Right ventricle myocardium inferior (tissue), 1 donor: ENCODE measurements around the gene DNAJC7. TPM values are rescaled to one million over a fixed set of nuclear protein-coding genes. Genes with fewer than 3 reads are reported as not detected.
A peak's percentile ranks its signal among the peaks of the same experiment; 100 is the strongest.
"Not testable (repeated sequence)": the region's sequence is repeated elsewhere in the genome, so short reads cannot be mapped to it uniquely, and the experiment has no call there.

ENCODE experiments used
- ATAC-seq: fragments of 200-7000 bp; cut with Tn5 transposase; one replicate; pipeline ENCODE4 v1.9.1; 2020; ENCODE audit warnings: mild to moderate bottlenecking, moderate library complexity
- DNase-seq: peaks from one replicate; pipeline ENCODE4 v3.0.0; 2021; ENCODE audit errors: missing footprints
- intact Hi-C: fragments of 100-400 bp; cut with DNase I; formaldehyde crosslinking; loops from one replicate; pipeline ENCODE4 v1.11.0; 2022
- total RNA-seq: library from RNA; stranded (reverse); fragmentation: NEBNext Ultra II Directional; extraction: Animal tissue kit (Norgen Biotek cat#: 25700); gene quantifications from one replicate; pipeline ENCODE4 v1.2.1, GENCODE V29; 2021
- donor health status: DM: no; HTN: yes; CAD: no; lungs with severe emphysema.

The DNAJC7 gene
- total RNA-seq, 1 donor from 2014 or later = 79.0 TPM

GRCh38 chr17:42045719-42046118 is 28.5 kb upstream of the DNAJC7 start:
- no peak for DNase-seq
- ATAC-seq = no peak
- intact Hi-C loops = no loop called here

- ATAC-seq = no peak
- DNase-seq = no peak
- intact Hi-C loops = no loop called here
Observed at GRCh38 chr17:42042598-42043319, 25.5 kb upstream of the DNAJC7 start.

- DNase-seq (no peak), ATAC-seq (no peak)
- intact Hi-C loops = no loop called here
Observed at GRCh38 chr17:42041619-42042018, 24.4 kb upstream of the DNAJC7 start.

- ATAC-seq (no peak), DNase-seq (no peak)
- intact Hi-C loops = no loop called here
Observed at GRCh38 chr17:42040818-42041217, 23.6 kb upstream of the DNAJC7 start.

GRCh38 chr17:42039794-42040763 is 22.8 kb upstream of the DNAJC7 start:
- intact Hi-C loops = no loop called here
- DNase-seq (no peak), ATAC-seq (peak; percentile 19)

- DNase-seq (no peak), ATAC-seq (no peak)
- intact Hi-C loops = no loop called here
Observed at GRCh38 chr17:42038221-42038973, 21.2 kb upstream of the DNAJC7 start.

GRCh38 chr17:42034059-42034458 is 16.8 kb upstream of the DNAJC7 start:
- no peak for DNase-seq
- intact Hi-C loops = no loop called here
- ATAC-seq = no peak

- intact Hi-C loops = no loop called here
- ATAC-seq (peak; percentile 74), DNase-seq (no peak)
Observed at GRCh38 chr17:42031584-42031983, 14.3 kb upstream of the DNAJC7 start.

GRCh38 chr17:42028791-42029127 is 11.5 kb upstream of the DNAJC7 start:
- ATAC-seq (no peak), DNase-seq (no peak)
- intact Hi-C loops = loop anchor here (5.0 to 10.0 kb wide), 2 partner anchors 34 to 496 kb away; no protein-coding TSS in a partner anchor

GRCh38 chr17:42027961-42028790 is 10.9 kb upstream of the DNAJC7 start:
- DNase-seq (no peak), ATAC-seq (no peak)
- intact Hi-C loops = loop anchor here (5.0 to 10.0 kb wide), 2 partner anchors 34 to 497 kb away; no protein-coding TSS in a partner anchor

GRCh38 chr17:42027590-42027889 is 10.3 kb upstream of the DNAJC7 start:
- DNase-seq (no peak), ATAC-seq (no peak)
- intact Hi-C loops = loop anchor here (5.0 to 10.0 kb wide), 2 partner anchors 35 to 497 kb away; no protein-coding TSS in a partner anchor

GRCh38 chr17:42026857-42027589 is 9.8 kb upstream of the DNAJC7 start:
- ATAC-seq (no peak), DNase-seq (no peak)
- intact Hi-C loops = loop anchor here (5.0 to 10.0 kb wide), 2 partner anchors 35 to 498 kb away; no protein-coding TSS in a partner anchor

GRCh38 chr17:42025936-42026335 is 8.7 kb upstream of the DNAJC7 start:
- no peak for ATAC-seq
- intact Hi-C loops = loop anchor here (1.0 to 10.0 kb wide), 3 partner anchors 36 to 499 kb away; no protein-coding TSS in a partner anchor
- no peak for DNase-seq

GRCh38 chr17:42025191-42025579 is 7.9 kb upstream of the DNAJC7 start:
- DNase-seq = no peak
- intact Hi-C loops = loop anchor here (1.0 to 10.0 kb wide), 3 partner anchors 37 to 500 kb away; no protein-coding TSS in a partner anchor
- peak; percentile 9 for ATAC-seq

- ATAC-seq = no peak
- intact Hi-C loops = loop anchor here (10.0 kb wide), 1 partner anchor 501 kb away; no protein-coding TSS in a partner anchor
- no peak for DNase-seq
Observed at GRCh38 chr17:42023524-42024349, 6.5 kb upstream of the DNAJC7 start.

- not testable (repeated sequence) for ATAC-seq, DNase-seq
- intact Hi-C loops = loop anchor here (10.0 kb wide), 1 partner anchor 504 kb away; no protein-coding TSS in a partner anchor
Observed at GRCh38 chr17:42020845-42021244, 3.6 kb upstream of the DNAJC7 start.
